HG03439 (cell line): Measurements from ENCODE around the gene CDH1.
"Not testable (repeated sequence)": the region's sequence is repeated elsewhere in the genome, so short reads cannot be mapped to it uniquely, and the experiment has no call there.

Experiments
- ATAC-seq: cut with Tn5 transposase; IDR thresholded peaks from one replicate; pipeline ENCODE4 v1.9.1; 2021; ENCODE audit warnings: mild to moderate bottlenecking, moderate library complexity; ENCODE audit not compliant: unreplicated experiment

The CDH1 gene

DNA sequence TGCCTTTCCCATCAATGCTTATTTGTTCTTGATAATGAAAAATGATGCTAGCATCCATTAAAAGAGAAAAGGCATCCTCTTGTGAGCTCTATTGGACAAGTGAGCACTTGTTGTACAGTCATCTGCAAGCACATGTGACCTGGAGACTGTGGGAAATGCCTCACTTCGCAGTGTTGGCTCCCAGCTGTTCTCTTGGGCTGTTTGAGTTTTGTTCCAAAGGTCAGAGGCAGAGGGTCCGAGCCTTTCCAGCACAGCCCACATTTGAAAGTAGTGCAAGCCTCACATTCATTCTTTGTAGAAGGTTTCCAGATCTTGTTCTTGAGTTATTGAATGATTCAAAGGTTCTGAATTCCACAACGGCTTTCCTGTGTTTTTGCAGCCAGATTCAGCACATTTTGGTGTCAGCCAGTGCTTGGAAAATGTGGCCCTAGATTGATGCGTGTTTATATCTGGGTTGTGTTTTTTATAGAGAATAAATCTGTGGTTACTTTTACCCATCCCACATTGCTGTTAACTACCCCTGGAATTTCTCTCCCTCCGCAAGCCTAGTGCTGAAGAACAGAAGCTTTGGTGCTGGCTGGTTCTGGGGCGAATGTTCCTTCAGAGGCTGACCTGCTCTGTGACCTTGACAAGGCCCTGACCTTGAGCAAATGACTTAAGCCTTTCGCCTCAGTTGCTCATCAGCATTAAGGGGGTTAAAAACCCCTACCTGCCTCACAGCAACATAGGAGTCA is 49.8 kb downstream of the CDH1 start:
- no peak for ATAC-seq

DNA sequence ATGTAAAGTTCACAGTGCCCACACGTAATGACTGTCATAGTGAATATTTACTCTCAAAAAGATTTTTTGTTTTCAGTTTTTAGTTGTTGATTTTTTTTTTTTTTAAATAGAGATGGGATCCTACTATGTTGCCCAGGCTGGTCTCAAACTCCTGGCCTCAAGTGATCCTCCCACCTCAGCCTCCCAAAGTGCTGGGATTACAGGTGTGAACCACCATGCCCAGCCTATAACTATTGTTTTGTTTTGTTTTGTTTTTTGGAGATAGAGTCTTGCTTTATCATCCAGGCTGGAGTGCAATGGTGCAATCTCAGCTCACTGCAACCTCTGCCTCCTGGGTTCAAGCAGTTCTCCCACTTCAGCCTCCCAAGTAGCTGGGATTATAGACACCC is 50.3 kb downstream of the CDH1 start:
- not testable (repeated sequence) for ATAC-seq

DNA sequence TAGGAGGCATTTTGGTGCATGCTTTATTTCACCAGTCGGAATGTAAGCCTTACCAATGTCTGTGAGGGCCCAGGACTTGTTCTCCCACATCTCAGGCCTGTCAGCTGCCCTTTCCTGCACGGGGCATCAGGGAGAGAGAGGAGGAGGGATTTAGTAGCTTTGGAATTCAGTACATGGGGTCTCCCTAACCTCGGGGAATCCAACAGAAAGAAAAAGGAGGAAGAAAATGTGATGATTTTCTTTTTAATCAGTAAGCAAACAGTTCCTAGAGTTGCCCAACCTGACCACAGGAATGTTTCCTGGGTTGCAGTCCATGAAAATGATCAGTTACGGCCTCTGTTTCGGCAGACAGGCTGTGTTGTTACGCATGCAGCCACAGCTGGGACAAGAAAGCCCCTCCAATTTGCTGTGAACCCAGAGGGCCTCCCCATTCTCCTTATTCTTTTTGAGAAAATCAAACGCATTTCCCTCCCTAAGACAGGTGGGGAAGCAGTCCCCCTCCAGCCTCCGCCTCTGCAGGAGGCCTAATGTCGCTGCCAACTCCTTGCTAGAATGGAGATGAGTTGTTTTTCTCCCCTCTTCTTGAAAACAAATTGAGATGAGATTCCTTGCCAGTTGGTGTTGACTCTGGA is 53.2 kb downstream of the CDH1 start:
- ATAC-seq, result no peak

DNA sequence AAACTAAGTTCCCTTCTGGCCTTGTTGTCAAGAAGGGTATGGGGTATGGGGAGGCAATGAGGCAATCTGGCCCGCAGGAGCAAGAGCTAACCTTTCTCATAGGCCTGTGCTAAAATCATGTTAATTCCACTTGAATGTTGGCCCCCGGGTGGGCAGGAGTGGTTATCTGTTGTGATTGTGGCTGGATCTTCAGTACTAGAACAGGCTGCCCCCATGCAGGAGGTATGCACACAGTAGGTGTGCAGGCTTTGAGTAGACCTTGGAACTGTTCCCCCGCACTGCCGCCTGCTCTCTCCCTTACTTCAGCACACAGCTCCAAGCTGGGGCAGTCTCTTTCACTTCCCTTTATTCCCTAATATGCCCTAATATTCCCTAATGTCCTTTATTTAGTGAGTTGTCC is 53.9 kb downstream of the CDH1 start:
- no peak for ATAC-seq

DNA sequence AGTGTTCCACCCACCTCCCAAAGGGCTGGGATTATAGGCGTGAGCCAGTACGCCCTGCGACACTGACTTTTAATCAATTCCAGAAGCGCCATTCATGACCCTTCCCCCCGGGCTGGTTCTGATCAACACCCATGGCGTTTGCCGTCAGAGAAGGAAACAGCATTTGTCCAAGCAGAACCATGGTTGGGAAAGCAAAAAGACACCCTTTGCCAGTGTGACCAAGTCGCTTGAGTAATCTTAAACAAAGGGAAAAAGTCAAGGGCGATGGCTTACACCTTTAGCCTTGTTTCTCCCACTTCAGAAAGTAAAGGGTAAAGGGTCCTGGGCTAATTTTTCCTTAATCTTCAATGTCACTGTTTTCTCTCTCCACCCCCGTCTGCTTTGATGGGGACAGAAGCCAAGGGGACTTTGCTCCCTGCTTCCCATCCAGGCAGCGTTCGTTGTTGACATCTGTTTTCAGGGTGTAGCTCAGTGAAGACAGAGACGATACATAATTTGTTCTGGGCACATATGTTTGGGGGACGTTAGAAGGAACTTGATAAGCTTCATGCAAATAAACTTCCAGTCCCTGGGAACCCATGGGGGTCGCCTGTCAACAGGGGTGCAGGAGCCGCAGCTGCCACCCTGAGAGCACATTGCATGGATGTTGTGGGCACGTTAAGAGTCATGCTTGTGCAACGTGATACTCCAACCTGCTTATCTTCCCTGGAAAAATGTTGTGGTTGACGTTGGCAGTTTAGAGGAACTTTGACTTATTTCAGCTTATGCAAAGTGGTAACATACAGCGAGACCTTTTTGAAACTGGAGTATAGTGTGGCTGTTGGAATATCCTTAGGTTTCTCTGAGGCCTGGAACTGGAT is 55.6 kb downstream of the CDH1 start:
- ATAC-seq, result no peak

DNA sequence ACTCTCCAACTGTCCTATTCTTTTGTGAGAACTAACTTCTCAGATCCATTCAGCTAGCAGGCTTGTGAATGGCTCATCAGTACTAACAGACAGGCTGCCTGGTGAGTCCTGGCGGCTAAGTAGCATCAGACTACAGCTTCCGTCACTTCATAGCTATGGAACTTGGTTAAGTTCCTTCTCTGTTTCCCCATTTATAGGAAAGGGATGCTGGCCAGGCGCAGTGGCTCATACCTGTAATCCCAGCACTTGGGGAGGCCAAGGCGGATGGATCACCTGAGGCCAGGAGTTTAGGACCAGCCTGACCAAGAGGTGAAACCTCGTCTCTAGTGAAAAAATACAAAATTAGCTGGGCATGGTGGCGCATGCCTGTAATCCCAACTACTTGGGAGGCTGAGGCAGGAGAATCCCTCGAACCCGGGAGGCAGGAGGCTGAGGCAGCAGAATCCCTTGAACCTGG is 56.3 kb downstream of the CDH1 start:
- no peak for ATAC-seq

DNA sequence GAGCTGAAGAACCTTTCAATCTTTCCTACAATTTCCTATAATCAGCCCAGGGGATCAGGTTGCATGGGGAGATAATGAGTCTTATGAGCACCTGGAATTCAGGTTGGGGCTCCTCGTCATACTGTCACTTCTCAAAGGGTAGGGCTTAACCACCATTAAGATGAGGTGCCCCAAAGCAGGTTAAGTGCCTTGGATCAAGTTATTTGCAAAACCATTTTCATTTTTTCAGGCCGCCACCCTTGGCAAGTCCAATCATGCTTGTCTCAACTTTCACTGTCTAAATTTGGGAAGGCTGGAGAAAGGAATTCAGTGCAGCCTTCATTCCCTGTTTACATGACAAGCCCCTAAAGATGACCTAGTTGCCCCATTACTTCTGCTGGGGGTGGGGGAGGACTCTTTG is 61.3 kb downstream of the CDH1 start:
- no peak for ATAC-seq

DNA sequence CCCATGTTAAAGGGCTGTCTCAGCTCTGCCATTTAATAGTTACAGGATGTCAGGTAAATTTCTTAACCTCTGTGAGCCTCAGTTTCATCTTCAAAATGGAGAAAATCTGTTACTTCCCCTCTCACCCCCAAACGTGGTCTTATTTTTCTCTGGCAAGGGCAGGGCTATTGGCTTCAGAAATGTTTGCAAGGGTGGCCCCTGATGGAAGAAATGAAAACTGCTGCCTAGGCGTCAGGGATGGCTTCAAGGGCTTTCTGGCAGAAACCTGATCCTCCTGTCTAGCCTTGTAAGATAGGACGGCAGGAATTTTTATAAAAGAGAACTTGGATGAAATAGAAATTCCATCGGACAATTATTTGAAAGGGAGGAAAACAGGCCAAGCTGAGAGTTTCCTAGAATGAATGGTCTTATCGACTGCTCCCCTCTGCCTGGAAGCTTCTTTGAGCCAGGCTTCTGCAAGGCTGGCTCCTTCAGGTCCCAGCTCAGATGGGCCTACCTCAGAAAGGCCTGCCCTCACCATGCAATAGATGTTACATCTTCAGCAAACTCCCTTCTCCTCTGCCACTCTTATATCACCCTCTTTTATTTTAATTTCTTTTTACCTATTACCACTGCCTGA is 63.3 kb downstream of the CDH1 start:
- ATAC-seq, result peak; percentile 64

DNA sequence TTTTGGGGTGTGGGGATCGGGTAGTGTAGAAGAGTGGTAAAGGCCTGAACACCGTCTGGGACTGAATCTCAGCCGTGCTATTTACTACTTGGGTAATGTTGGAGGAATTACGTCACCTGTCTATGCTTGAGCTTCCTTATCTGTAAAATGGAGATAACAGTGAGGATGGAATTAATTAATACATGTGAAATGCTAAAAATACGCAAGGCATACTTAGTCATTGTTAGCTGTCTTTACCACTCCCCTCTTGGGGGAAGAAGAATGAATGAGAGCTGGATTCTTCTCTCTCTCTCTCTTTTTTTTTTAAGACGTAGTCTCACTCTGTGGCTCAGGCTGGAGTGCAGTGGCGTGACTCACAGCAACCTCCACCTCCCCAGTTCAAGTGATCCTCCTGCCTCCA is 65.1 kb downstream of the CDH1 start:
- no peak for ATAC-seq

DNA sequence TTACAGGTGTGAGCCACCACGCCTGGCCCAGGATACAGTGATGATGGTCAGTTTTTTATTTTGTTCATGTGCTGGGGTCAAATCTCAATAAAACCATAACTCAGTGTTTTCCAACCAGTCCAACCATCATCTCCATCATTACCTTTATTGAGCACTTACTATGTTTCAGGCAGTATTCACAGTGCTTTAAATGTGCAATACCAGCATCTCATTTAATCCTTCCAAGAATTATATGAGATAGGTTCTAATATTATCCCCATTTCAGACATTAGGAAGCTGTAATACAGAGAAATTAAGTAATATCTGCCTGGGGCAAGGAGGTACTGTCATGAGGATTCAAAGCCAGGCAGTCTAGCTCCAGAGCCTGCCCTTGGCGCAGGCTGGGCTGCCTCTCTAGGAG is 69.3 kb downstream of the CDH1 start:
- ATAC-seq, result no peak

DNA sequence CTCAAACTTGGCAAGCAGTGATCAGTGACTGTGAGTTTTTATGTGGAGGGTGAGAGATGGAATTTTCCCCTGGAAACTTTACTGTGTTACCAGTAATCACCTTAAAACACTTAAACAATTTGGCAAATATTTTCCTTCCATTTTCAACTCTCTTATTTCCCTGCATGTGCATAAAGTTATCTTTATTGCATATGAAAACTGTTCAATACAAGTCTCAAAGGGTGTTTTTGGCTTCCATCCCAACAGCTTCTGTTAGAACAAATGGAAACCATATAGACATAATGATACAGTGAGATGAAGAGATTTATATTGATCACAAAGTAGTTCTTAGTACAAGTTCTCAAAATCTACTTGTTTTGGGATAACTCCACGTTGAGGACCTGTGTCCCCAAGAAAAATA is 69.9 kb downstream of the CDH1 start:
- ATAC-seq, result no peak

DNA sequence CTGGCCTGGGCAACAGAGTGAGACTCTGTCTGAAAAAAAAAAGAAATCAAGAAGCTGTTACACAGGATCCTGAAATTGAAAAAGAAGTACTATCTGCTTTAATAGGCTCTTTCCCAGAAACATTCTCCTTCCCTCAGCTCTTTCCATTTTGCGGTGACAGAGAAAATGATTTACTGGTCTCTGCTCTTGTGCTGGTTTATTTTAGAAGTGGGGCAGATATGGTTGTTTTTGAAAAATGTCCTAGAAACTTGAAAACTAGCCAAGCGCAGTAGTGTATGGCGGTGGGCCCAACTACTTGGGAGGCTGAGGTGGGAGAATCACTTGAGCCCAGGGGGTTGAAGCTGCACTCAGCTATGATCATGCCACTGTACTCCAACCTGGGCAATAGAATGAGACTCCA is 77.4 kb downstream of the CDH1 start:
- ATAC-seq, result no peak

DNA sequence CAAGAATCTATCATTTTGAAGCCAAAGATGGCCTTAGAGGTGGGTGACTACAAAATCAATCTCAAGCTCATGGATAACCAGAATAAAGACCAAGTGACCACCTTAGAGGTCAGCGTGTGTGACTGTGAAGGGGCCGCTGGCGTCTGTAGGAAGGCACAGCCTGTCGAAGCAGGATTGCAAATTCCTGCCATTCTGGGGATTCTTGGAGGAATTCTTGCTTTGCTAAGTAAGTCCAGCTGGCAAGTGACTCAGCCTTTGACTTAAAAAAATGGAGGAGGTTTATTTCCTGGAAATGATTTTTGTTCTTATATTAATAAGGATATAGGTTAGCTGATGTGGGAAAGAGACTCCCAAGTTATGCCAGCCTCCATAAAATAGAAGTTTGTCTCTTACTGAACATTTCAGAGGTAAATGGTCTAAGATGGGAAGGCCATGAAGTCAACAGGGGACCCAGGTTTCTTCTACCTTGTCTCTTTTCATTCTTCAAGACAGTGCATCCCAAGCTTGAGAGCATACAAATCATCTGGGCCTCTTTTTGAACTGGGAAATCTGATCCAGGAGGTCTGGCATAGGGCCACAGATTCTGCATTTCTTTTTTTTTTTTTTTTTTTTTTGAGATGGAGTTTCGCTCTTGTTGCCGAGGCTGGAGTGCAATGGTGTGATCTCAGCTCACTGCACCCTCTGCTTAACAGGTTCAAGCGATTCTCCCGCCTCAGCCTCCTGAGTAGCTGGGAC is 86.5 kb downstream of the CDH1 start:
- no peak for ATAC-seq

DNA sequence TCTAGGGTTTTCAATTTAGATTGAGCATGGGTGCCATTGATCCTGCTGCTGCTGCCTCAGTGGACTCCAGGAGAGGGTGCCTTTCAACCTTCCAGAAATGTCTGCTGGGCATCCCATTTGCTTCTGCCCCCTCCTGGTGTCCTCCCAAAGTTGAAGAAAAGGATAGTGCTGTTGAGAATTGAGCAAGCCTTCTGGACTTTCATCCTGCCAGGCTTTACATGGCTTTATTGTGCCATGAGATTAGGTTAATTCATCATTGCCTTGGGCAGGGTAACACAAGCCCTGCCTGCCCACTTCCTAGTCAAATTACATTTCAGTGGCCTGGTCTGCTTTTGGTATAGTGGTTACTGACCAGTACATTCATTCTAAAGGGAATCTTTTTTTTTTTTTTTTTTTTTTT is 88.3 kb downstream of the CDH1 start:
- no peak for ATAC-seq

DNA sequence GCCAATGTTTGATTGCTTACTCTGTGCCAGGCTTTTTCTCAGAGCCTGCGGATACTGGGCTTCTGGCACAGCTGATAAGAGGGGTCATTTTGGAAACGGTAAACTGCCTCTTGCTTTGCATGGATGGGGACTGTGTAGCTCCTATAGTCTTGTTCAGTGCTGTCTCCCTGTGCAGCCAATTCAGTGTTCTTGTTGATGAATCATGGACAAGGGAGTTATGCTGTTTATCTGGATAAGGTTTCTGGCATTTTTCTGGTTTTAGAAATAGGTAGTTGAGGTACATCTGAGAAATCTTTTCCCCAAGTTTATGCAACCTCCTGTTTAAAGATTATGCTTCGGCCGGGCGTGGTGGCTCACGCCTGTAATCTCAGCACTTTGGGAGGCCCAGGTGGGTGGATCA is 89.6 kb downstream of the CDH1 start:
- ATAC-seq, result no peak

DNA sequence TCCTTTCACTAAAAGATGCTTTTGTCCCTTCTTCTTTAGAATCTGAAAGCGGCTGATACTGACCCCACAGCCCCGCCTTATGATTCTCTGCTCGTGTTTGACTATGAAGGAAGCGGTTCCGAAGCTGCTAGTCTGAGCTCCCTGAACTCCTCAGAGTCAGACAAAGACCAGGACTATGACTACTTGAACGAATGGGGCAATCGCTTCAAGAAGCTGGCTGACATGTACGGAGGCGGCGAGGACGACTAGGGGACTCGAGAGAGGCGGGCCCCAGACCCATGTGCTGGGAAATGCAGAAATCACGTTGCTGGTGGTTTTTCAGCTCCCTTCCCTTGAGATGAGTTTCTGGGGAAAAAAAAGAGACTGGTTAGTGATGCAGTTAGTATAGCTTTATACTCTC is 96.2 kb downstream of the CDH1 start:
- ATAC-seq, result no peak

DNA sequence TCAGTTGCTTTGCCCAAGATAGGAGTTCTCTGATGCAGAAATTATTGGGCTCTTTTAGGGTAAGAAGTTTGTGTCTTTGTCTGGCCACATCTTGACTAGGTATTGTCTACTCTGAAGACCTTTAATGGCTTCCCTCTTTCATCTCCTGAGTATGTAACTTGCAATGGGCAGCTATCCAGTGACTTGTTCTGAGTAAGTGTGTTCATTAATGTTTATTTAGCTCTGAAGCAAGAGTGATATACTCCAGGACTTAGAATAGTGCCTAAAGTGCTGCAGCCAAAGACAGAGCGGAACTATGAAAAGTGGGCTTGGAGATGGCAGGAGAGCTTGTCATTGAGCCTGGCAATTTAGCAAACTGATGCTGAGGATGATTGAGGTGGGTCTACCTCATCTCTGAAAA is 97.5 kb downstream of the CDH1 start:
- no peak for ATAC-seq

DNA sequence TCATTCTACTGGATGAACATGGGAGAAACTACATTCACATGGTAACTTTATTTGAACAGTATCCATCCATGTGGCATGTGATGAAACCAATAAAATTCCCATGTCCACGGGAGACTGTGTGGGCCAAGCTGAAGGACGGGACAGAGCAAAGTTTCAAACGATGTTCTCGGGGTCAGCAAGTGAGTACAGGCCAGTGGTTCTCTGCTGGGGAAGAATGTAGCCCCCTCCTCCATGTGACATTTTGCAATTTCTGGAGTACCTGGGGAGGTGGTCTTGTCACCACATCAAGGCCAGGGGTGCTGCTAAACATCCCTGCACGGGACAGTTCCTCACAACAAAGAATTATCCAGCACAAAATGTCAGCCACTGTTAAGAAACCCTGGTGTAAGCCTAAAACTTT is 98.9 kb downstream of the CDH1 start:
- no peak for ATAC-seq

DNA sequence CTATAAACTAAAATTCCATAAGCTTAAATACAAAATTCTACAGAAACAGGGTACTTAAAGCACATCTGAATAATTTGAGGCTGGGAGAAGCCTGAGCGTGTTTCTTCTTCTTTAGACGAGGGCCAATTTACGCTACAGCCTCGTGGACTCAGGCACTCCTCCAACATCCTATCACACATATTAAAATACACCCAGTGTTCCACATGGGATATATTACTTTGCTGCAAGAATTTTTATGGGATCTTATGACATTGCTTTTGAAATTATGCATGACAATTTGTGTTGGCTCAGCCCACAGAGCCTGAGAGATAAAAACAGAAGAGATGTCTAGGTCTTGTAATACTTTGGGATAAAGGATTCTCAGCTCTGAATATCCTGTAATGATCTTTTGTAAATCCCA is 102.7 kb downstream of the CDH1 start:
- ATAC-seq, result no peak

DNA sequence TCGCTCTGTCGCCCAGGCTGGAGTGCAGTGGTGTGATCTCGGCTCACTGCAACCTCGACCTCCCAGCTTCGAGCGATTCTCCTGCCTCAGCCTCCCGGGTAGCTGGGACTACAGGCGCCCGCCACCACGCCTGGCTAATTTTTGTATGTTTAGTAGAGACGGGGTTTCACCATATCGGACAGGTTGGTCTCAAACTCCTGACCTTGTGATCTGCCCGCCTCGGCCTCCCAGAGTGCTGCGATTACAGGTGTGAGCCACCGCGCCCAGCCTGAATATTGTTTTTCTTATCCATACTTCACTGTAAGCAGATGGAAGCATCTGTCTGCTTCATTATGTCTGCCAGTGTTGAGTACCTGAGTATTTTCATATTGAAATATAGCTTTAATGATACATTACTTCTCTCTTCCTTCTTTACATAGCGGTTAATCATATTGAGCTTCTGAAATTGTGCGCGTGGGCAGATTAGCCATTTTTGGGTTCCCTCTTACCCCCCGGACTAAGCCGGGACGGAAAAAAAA is 105.9 kb downstream of the CDH1 start:
- ATAC-seq, result not testable (repeated sequence)
